Activated T-cell treated with anti-CD3 and anti-CD28 coated beads, Interleukin-2, amount 50 U/mL, for 4 hours (primary cell): Measurements from ENCODE around the gene STX10. TPM values are rescaled to one million over a fixed set of nuclear protein-coding genes. Genes with fewer than 3 reads are reported as not detected.
A peak's percentile ranks its signal among the peaks of the same experiment; 100 is the strongest.
"Not testable (repeated sequence)": the region's sequence is repeated elsewhere in the genome, so short reads cannot be mapped to it uniquely, and the experiment has no call there.

ENCODE experiments used
- ATAC-seq, 2 donors: fragments of 200-7000 bp; cut with Tn5 transposase; one replicate each; pipeline ENCODE4 v1.10.0; 2021
- DNase-seq: peaks from one replicate; pipeline ENCODE4 v3.0.0-alpha.2; 2020
- H3K27me3 Mint-ChIP-seq: one replicate; pipeline ENCODE4 v1.8.0; 2021; ENCODE audit warnings: low read depth, mixed read lengths
- H3K36me3 Mint-ChIP-seq: one replicate; pipeline ENCODE4 v1.8.0; 2022; ENCODE audit warnings: mixed read lengths; ENCODE audit not compliant: insufficient read depth
- H3K4me1 Mint-ChIP-seq: one replicate; pipeline ENCODE4 v1.8.0; 2021; ENCODE audit warnings: low read depth, mixed read lengths
- H3K4me3 Mint-ChIP-seq: one replicate; pipeline ENCODE4 v1.8.0; 2021; ENCODE audit warnings: mild to moderate bottlenecking, moderate library complexity, mixed read lengths
- H3K9me3 Mint-ChIP-seq: one replicate; pipeline ENCODE4 v1.8.0; 2021; ENCODE audit warnings: mixed read lengths
- total RNA-seq, 3 donors: library from RNA; stranded (reverse); gene quantifications; one replicate each; pipeline ENCODE4 v1.2.1, GENCODE V29; 2021

The STX10 gene, protein sequence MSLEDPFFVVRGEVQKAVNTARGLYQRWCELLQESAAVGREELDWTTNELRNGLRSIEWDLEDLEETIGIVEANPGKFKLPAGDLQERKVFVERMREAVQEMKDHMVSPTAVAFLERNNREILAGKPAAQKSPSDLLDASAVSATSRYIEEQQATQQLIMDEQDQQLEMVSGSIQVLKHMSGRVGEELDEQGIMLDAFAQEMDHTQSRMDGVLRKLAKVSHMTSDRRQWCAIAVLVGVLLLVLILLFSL
- 10 to 100 TPM; 64.5 to 66.0 (median 65.4) TPM for total RNA-seq

GRCh38 chr19:13150187-13150930, at the start of gene STX10, which contains the start of gene IER2:
Gene STX10, minus strand, starts transcription at chr19:13150375. Its CDS starts 202 bp downstream, at chr19:13150173.
Gene IER2, plus strand, starts transcription at chr19:13150411. Its CDS starts 2,776 bp downstream, at chr19:13153187.
- H3K4me3 Mint-ChIP-seq = peak within 1 kb of the TSS; percentile 99
- peaks cover 29% of the 10 kb centered on the region for H3K4me1 Mint-ChIP-seq
- no peaks in the 10 kb centered on the region for H3K9me3 Mint-ChIP-seq
- peaks cover 18% of the 10 kb centered on the region for H3K36me3 Mint-ChIP-seq
- DNase-seq = peak; percentile 90
- H3K27me3 Mint-ChIP-seq = no peaks in the 10 kb centered on the region
- ATAC-seq = peak; percentile 56 to 59

DNA sequence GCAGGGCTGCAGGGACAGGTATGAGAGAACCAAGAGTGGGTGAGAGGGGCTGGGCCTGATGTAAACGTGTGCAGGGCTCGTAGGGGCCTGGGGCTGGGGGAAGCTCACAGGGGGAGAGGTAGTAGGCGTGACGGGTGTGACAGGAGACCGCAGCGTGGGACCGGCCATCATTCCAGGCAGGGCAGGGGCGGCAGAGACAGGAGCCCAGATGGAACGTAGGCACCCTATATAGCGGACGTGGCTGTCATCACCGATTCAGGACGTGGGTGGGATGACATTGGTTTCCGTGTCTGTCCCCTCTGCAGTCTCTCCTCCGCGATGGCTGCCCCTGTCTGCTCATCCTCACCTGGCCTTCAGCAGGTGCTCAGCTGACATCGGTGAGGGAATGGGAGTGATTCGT, 48.5 kb upstream of the STX10 start:
- no peaks in the 10 kb centered on the region for H3K36me3 Mint-ChIP-seq
- DNase-seq (no peak), ATAC-seq (no peak)
- no peaks in the 10 kb centered on the region for H3K9me3 Mint-ChIP-seq
- peaks cover 13% of the 10 kb centered on the region for H3K4me1 Mint-ChIP-seq
- no peaks in the 10 kb centered on the region for H3K27me3 Mint-ChIP-seq
- H3K4me3 Mint-ChIP-seq = no peak overlapping the region

- ATAC-seq = peak in 1 of 2 donors; percentile 57
- H3K27me3 Mint-ChIP-seq = no peaks in the 10 kb centered on the region
- peaks cover 23% of the 10 kb centered on the region for H3K4me1 Mint-ChIP-seq
- peak; percentile 43 for DNase-seq
- H3K4me3 Mint-ChIP-seq = no peak overlapping the region
- no peaks in the 10 kb centered on the region for H3K36me3 Mint-ChIP-seq
- no peaks in the 10 kb centered on the region for H3K9me3 Mint-ChIP-seq
Observed at GRCh38 chr19:13195678-13196077, 45.5 kb upstream of the STX10 start.

- Mint-ChIP-seq H3K27me3 (no peaks in the 10 kb centered on the region), H3K36me3 (no peaks in the 10 kb centered on the region), H3K9me3 (no peaks in the 10 kb centered on the region), H3K4me1 (peaks cover 37% of the 10 kb centered on the region), H3K4me3 (no peak overlapping the region)
- DNase-seq (no peak), ATAC-seq (peak in 1 of 2 donors; percentile 49)
Observed at GRCh38 chr19:13190781-13191540, 40.8 kb upstream of the STX10 start.

DNA sequence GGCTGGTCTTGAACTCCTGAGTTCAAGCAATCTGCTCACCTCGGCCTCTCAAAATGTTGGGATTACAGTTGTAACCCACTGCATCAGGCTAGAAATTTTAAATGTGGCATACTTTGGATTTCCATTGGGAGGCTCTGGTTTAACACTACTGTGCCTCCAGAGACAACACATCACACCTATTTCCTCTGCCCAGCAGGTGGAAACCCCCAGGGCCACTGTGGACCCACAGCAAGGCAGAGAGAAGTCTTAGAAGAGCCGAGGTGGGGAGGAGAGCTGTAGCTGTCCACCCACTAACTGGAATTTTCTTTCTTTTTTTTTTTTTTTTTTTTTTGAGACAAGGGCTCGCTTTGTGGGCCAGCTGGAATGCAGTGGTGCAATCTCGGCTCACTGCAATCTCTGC, 39.4 kb upstream of the STX10 start:
- ATAC-seq (no peak), DNase-seq (no peak)
- H3K27me3 Mint-ChIP-seq = no peaks in the 10 kb centered on the region
- no peaks in the 10 kb centered on the region for H3K36me3 Mint-ChIP-seq
- no peaks in the 10 kb centered on the region for H3K9me3 Mint-ChIP-seq
- no peak overlapping the region for H3K4me3 Mint-ChIP-seq
- H3K4me1 Mint-ChIP-seq = peaks cover 32% of the 10 kb centered on the region

DNA sequence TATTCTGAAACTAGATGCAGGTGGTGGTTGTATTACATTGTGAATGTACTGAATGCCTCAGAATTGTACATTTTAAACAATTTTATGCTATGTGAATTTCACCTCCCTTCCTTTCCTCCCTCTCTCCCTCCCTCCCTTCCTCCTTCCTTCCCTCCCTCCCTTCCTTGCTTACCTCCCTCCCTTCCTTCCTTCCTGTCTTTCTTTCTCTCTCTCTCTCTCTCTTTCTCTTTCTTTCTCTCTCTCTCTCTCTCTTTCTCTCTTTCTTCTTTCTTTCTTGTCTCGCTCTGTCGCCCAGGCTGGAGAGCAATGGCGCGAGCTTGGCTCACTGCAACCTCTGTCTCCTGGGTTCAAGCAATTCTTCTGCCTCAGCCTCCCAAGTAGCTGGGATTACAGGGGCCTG, 37.2 kb upstream of the STX10 start:
- H3K4me1 Mint-ChIP-seq = peaks cover 24% of the 10 kb centered on the region
- DNase-seq (no peak), ATAC-seq (no peak)
- H3K27me3 Mint-ChIP-seq = no peaks in the 10 kb centered on the region
- no peaks in the 10 kb centered on the region for H3K9me3 Mint-ChIP-seq
- no peaks in the 10 kb centered on the region for H3K36me3 Mint-ChIP-seq
- no peak overlapping the region for H3K4me3 Mint-ChIP-seq

DNA sequence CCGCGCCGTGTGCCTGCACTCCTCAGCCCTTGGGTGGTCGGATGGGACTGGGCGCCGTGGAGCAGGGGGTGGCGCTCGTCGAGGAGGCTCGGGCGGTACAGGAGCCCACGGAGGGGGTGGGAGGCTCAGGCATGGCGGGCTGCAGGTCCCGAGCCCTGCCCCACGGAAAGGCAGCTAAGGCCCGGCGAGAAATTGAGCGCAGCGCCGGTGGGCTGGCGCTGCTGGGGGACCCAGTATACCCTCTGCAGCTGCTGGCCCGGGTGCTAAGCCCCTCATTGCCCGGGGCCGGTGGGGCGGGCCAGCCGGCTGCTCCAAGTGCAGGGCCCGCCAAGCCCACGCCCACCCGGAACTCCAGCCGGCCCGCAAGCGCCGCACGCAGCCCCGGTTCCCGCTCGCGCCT, 36.5 kb upstream of the STX10 start:
- peaks cover 30% of the 10 kb centered on the region for H3K4me1 Mint-ChIP-seq
- DNase-seq, H3K27me3 Mint-ChIP-seq, H3K9me3 Mint-ChIP-seq, H3K36me3 Mint-ChIP-seq, H3K4me3 Mint-ChIP-seq, ATAC-seq: not testable (repeated sequence)

- not testable (repeated sequence) for H3K9me3 Mint-ChIP-seq, H3K36me3 Mint-ChIP-seq, DNase-seq, H3K4me3 Mint-ChIP-seq, H3K27me3 Mint-ChIP-seq, ATAC-seq
- peaks cover 26% of the 10 kb centered on the region for H3K4me1 Mint-ChIP-seq
Observed at GRCh38 chr19:13185763-13186657, 35.8 kb upstream of the STX10 start.

- not testable (repeated sequence) for H3K27me3 Mint-ChIP-seq, H3K36me3 Mint-ChIP-seq, DNase-seq, H3K4me3 Mint-ChIP-seq, H3K9me3 Mint-ChIP-seq, ATAC-seq
- H3K4me1 Mint-ChIP-seq = peaks cover 35% of the 10 kb centered on the region
Observed at GRCh38 chr19:13184926-13185325, 34.8 kb upstream of the STX10 start.

GRCh38 chr19:13181747-13182388, 31.7 kb upstream of the STX10 start:
- H3K27me3 Mint-ChIP-seq = no peaks in the 10 kb centered on the region
- no peaks in the 10 kb centered on the region for H3K9me3 Mint-ChIP-seq
- DNase-seq (peak; percentile 37), ATAC-seq (peak; percentile 71 to 85)
- H3K36me3 Mint-ChIP-seq = no peaks in the 10 kb centered on the region
- peak overlapping the region; percentile 49 for H3K4me3 Mint-ChIP-seq
- H3K4me1 Mint-ChIP-seq = peaks cover 26% of the 10 kb centered on the region

- not testable (repeated sequence) for H3K27me3 Mint-ChIP-seq, H3K36me3 Mint-ChIP-seq
Observed at GRCh38 chr19:13178291-13178690, 28.1 kb upstream of the STX10 start.

GRCh38 chr19:13177584-13177983, 27.4 kb upstream of the STX10 start:
- not testable (repeated sequence) for ATAC-seq, H3K9me3 Mint-ChIP-seq, H3K36me3 Mint-ChIP-seq, H3K27me3 Mint-ChIP-seq, H3K4me3 Mint-ChIP-seq, DNase-seq
- H3K4me1 Mint-ChIP-seq = peaks cover 41% of the 10 kb centered on the region

More at GRCh38 chr19:13178291-13178690, 28.1 kb upstream of the STX10 start:
- DNase-seq, H3K9me3 Mint-ChIP-seq, ATAC-seq, H3K4me3 Mint-ChIP-seq: not testable (repeated sequence)
- peaks cover 35% of the 10 kb centered on the region for H3K4me1 Mint-ChIP-seq

- Mint-ChIP-seq H3K36me3 (peaks cover 2% of the 10 kb centered on the region), H3K4me3 (no peak overlapping the region), H3K4me1 (peaks cover 47% of the 10 kb centered on the region), H3K9me3 (no peaks in the 10 kb centered on the region), H3K27me3 (no peaks in the 10 kb centered on the region)
- ATAC-seq = no peak
- DNase-seq = no peak
Observed at GRCh38 chr19:13176345-13176744, 26.2 kb upstream of the STX10 start.
